K562 (cell line): ENCODE data around the gene NSDHL. TPM values are rescaled to one million over a fixed set of nuclear protein-coding genes. Genes with fewer than 3 reads are reported as not detected.

Source experiments
- ATAC-seq: fragments of 200-7000 bp; cut with Tn5 transposase; 3 replicates; pipeline ENCODE4 v1.9.1; 2020; ENCODE audit warnings: moderate library complexity
- BruUV-seq: library from RNA; stranded (reverse); fragments of 400-500 nt; replicated peaks from 2 replicates; lab custom pipeline; 2021; lab: Mats Ljungman, UMichigan
- CTCF ChIA-PET: fragments of 300-600 bp; formaldehyde crosslinking; extraction: SDS; loops from one replicate; lab custom pipeline; 2021; ENCODE audit warnings: low intra/inter-chr PET ratio; lab: Yijun Ruan, JAX
- POLR2A ChIA-PET: fragments of 300-600, 350-650 bp; sonication (Branson Sonifier 250); formaldehyde crosslinking; extraction: SDS; loops from one replicate; lab custom pipeline; 2021; ENCODE audit warnings: antibody characterized with exemption, inconsistent platforms; lab: Yijun Ruan, JAX
- DNase-seq, 4 experiments: peaks; one replicate each; pipeline versions ENCODE4 v3.0.0 to v3.0.0-alpha.2; 2011 to 2018; ENCODE audit warnings: low spot score in 3 of 4, mixed read lengths in 3 of 4; ENCODE audit errors: extremely low read depth in 1 of 4
- FAIRE-seq: peaks from 2 replicates; lab custom pipeline; 2011; peaks lifted over from hg19 to GRCh38; lab: Jason Lieb, UNC
- H2AFZ ChIP-seq: 2 replicates; pipeline ENCODE4 v1.6.0; 2011; ENCODE audit warnings: low read depth, low read length, control low read depth, inconsistent platforms
- H3K27ac ChIP-seq: fragments of 200-600 bp; 3 replicates; pipeline ENCODE4 v1.8.0; 2011; ENCODE audit warnings: low read depth, mild to moderate bottlenecking, control low read depth, inconsistent platforms, low read length, moderate library complexity, mixed read lengths; ENCODE audit errors: extremely low read depth
- H3K27me3 ChIP-seq, 2 experiments: fragments of 300-600 bp in 1 of 2; 2 replicates in 1 of 2; 3 replicates in 1 of 2; pipeline versions ENCODE4 v1.6.0 to v1.8.0; 2011; ENCODE audit warnings: inconsistent platforms in 2 of 2, low read length in 2 of 2, mild to moderate bottlenecking in 1 of 2, mixed read lengths in 1 of 2, moderate library complexity in 1 of 2; ENCODE audit not compliant: control insufficient read depth in 2 of 2, insufficient read depth in 2 of 2
- H3K36me3 ChIP-seq: fragments of 300-600 bp; 3 replicates; pipeline ENCODE4 v1.8.0; 2011; ENCODE audit warnings: mild to moderate bottlenecking, low read length, inconsistent platforms; ENCODE audit not compliant: control insufficient read depth, insufficient read depth
- H3K4me1 ChIP-seq, 2 experiments: fragments of 200-600 bp in 1 of 2; replicated peaks in 1 of 2; 2 replicates in 1 of 2; 3 replicates in 1 of 2; pipeline versions ENCODE4 v1.5.1 to v1.8.0; 2011; ENCODE audit warnings: inconsistent platforms in 2 of 2, low read length in 2 of 2, mild to moderate bottlenecking in 1 of 2, mixed read lengths in 1 of 2, moderate library complexity in 1 of 2; ENCODE audit not compliant: control insufficient read depth in 2 of 2, insufficient read depth in 2 of 2
- H3K4me2 ChIP-seq: 2 replicates; pipeline ENCODE4 v1.6.1; 2011; ENCODE audit warnings: low read length, control low read depth, inconsistent platforms, mixed read lengths; ENCODE audit not compliant: insufficient read depth
- H3K4me3 ChIP-seq: fragments of 200-600 bp; sonication (generic), shearing (Covaris generic); 2 replicates; pipeline ENCODE4 v1.5.1; 2016; ENCODE audit warnings: control low read depth, inconsistent platforms
- H3K79me2 ChIP-seq: fragments of 200-600 bp; 3 replicates; pipeline ENCODE4 v1.8.0; 2011; ENCODE audit warnings: low read length, inconsistent platforms; ENCODE audit not compliant: control insufficient read depth, insufficient read depth
- H3K9ac ChIP-seq, 2 experiments: 2 replicates each; pipeline versions ENCODE4 v1.6.0 to v1.6.1; 2011; ENCODE audit warnings: low read depth in 2 of 2, low read length in 2 of 2, control low read depth in 1 of 2, inconsistent platforms in 1 of 2, mild to moderate bottlenecking in 1 of 2, mixed read lengths in 1 of 2; ENCODE audit not compliant: insufficient read depth in 1 of 2
- H3K9me1 ChIP-seq: one replicate; pipeline ENCODE4 v1.6.0; 2011; ENCODE audit warnings: inconsistent platforms, mild to moderate bottlenecking, low read length, moderate library complexity; ENCODE audit not compliant: control insufficient read depth, insufficient read depth
- H3K9me3 ChIP-seq: replicated peaks from 2 replicates; pipeline ENCODE4 v1.5.1; 2011; ENCODE audit warnings: low read depth, low read length, inconsistent platforms; ENCODE audit not compliant: control insufficient read depth, insufficient read depth
- H4K20me1 ChIP-seq: replicated peaks from 2 replicates; pipeline ENCODE4 v1.6.1; 2011; ENCODE audit warnings: low read length, inconsistent platforms, mixed read lengths; ENCODE audit not compliant: control insufficient read depth, insufficient read depth
- C11orf30 ChIP-seq: fragments of 450-650 bp; IDR thresholded peaks from 2 replicates; pipeline ENCODE4 v1.6.1; 2016; ENCODE audit warnings: low read depth, mild to moderate bottlenecking
- MAFF ChIP-seq: IDR thresholded peaks from 2 replicates; pipeline ENCODE4 v1.6.1; 2012; ENCODE audit warnings: low read length, improper control_type of control experiment
- SIN3A ChIP-seq, 2 experiments: fragments of 150-350 bp in 1 of 2; IDR thresholded peaks; 2 replicates each; pipeline ENCODE4 v1.6.1; 2011 to 2016; ENCODE audit warnings: borderline replicate concordance in 2 of 2, low read depth in 2 of 2, low read length in 2 of 2, mild to moderate bottlenecking in 2 of 2, moderate library complexity in 2 of 2; ENCODE audit not compliant: control insufficient read depth in 1 of 2
- ZNF316 ChIP-seq: fragments of 450-650 bp; IDR thresholded peaks from 2 replicates; pipeline ENCODE4 v1.6.1; 2016
- WGBS: fragments of 100-300 bp; shearing (Covaris generic); methylation state at CpG from one replicate; pipeline ENCODE4 v1.1.6; 2016; ENCODE audit warnings: low coverage, mixed read lengths; ENCODE audit not compliant: insufficient coverage; ENCODE audit errors: missing lambda C conversion rate; 5-methylcytosine and 5-hydroxymethylcytosine counted together
- in situ Hi-C: fragments of 300-500 bp; cut with MboI; formaldehyde crosslinking; loops from 4 replicates; pipeline ENCODE4 v1.15.0; 2018; ENCODE audit warnings: inconsistent platforms, mixed read lengths
- intact Hi-C: fragments of 100-400 bp; cut with micrococcal nuclease; formaldehyde crosslinking; loops from 2 replicates; pipeline ENCODE4 v1.14.2; 2022
- polyA plus RNA-seq, 8 experiments: library from polyadenylated mRNA; depleted of rRNA in 4 of 8; stranded (reverse) in 5 of 8; unstranded in 3 of 8; fragments of >200 nt; fragmentation: Nextera tagmentation in 2 of 8; fragmentation: Illumina TruSeq in 1 of 8; extraction: Ambion mirVana in 2 of 8; extraction: Trizol in 1 of 8; gene quantifications; 2 replicates each; pipeline versions ENCODE4 v1.2.1 to v1.2.3, GENCODE V29; 2011 to 2014; ENCODE audit warnings: inconsistent platforms in 1 of 8, missing spikeins in 1 of 8
- total RNA-seq, 7 experiments: library from RNA; depleted of rRNA in 6 of 7; stranded (reverse); fragments of >200 nt in 6 of 7; fragmentation: Illumina TruSeq in 2 of 7; extraction: Trizol in 2 of 7; gene quantifications; 2 replicates each; pipeline versions ENCODE4 v1.2.1 to v1.2.3, GENCODE V29; 2011 to 2021; ENCODE audit warnings: low replicate concordance in 1 of 7
- TF ChIP-seq, protein P1 (sequence below): fragments of 450-650 bp; IDR thresholded peaks from 2 replicates; pipeline ENCODE4 v1.6.1; 2016

The NSDHL gene
- total and polyA plus RNA-seq, 9 of the 15 experiments (the other 6 are each of a cell fraction or from before 2014, with no cell fraction given), result 22.5 to 63.4 (median 40.8) TPM

DNA sequence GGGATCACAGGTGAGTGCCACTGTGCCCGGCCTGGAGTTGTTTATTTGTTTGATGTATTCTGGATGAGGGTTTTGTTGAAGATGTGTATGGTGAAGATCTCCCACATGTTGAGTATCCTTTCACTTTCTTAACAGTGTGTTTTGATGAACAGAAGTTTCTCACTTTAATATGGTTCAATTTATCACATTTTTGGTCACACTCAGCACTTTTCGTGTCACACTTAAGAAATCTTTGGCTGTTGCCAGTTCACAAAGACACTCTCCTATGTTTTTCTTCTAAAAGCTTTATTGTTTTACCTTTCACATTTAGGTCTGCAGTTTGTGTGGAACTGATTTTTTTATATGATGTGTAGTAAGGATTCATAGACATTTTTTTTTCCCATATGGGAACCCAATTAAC, 50.4 kb downstream of the NSDHL start:
- Histone ChIP-seq H3K9ac (no peak overlapping the region), H3K4me1 (no peaks in the 10 kb centered on the region; a peak in 1 of 5 replicates), H3K79me2 (no peaks in the 10 kb centered on the region), H4K20me1 (no peaks in the 10 kb centered on the region), H3K27me3 (peaks cover 13 to 78% of the 10 kb centered on the region in 2 experiments; a peak in 4 of 5 replicates), H3K4me3 (no peak overlapping the region), H3K9me3 (no peaks in the 10 kb centered on the region), H3K27ac (no peak overlapping the region), H3K4me2 (no peak overlapping the region), H3K36me3 (no peaks in the 10 kb centered on the region)
- in situ Hi-C loops (no loop called here), intact Hi-C loops (no loop called here)
- no peak for DNase-seq
- POLR2A ChIA-PET, result no interaction called here
- no peak for FAIRE-seq
- no peak for ATAC-seq
- CTCF ChIA-PET, result no interaction called here
- 0% methylated on average over 2 of the region's 2 CpGs for WGBS
- BruUV-seq, result no TSS peak
- TF ChIP-seq C11orf30, result peak; percentile 27; the same call in 1 of the 2 replicates
- TF ChIP-seq, protein P1, sequence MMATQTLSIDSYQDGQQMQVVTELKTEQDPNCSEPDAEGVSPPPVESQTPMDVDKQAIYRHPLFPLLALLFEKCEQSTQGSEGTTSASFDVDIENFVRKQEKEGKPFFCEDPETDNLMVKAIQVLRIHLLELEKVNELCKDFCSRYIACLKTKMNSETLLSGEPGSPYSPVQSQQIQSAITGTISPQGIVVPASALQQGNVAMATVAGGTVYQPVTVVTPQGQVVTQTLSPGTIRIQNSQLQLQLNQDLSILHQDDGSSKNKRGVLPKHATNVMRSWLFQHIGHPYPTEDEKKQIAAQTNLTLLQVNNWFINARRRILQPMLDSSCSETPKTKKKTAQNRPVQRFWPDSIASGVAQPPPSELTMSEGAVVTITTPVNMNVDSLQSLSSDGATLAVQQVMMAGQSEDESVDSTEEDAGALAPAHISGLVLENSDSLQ, result no peak
- TF ChIP-seq MAFF, result 0 out of 2 replicates have a peak, but pooled peaks have one; percentile 13
- no peak for TF ChIP-seq SIN3A (IDR thresholded peaks at IDR 0.05; ENCODE audit: borderline replicate concordance in 2 of 2, control insufficient read depth in 1 of 2, low read depth in 2 of 2, low read length in 2 of 2)
- peak; percentile 58; the same call in 1 of the 2 replicates for TF ChIP-seq ZNF316
- TF ChIP-seq, all 486 proteins: peak for 3
- H2AFZ ChIP-seq, result no peak overlapping the region
- H3K9me1 ChIP-seq, result no peaks in the 10 kb centered on the region
